Body of pancreas (tissue), 4 donors: Measurements from ENCODE around the gene HIPK1.

ENCODE experiments used
- CTCF ChIP-seq, 7 experiments: fragments of 450-650 bp in 4 of 7; fragments of 200-600 bp in 3 of 7; sonication (generic) in 3 of 7; IDR thresholded peaks; one replicate each; pipeline ENCODE4 v1.5.1; 2016 to 2019; ENCODE audit warnings: antibody characterized with exemption in 7 of 7
- POLR2A ChIP-seq, 3 donors: fragments of 450-650 bp; IDR thresholded peaks; one replicate each; pipeline ENCODE4 v1.6.1; 2016; ENCODE audit warnings: antibody characterized with exemption in 3 of 3, mild to moderate bottlenecking in 2 of 3

GRCh38 chr1:113993072-113993471, 63.9 kb downstream of the HIPK1 start:
- TF ChIP-seq POLR2A (IDR thresholded peaks at IDR 0.05), result no peak
- no peak for TF ChIP-seq CTCF (IDR thresholded peaks at IDR 0.05)
